ENCODE data around the gene CAB39.

The CAB39 gene

GRCh38 chr2:230748087-230748486 lies 35.4 kb downstream of the CAB39 start:
- in situ Hi-C loops (cut with HindIII; ENCODE audit: low sequenced_read_pairs), result no loop called here

GRCh38 chr2:230749111-230749510 lies 36.5 kb downstream of the CAB39 start:
- in situ Hi-C loops (cut with HindIII; ENCODE audit: low sequenced_read_pairs), result no loop called here

- in situ Hi-C loops (cut with HindIII; ENCODE audit: low sequenced_read_pairs), result no loop called here
Observed at GRCh38 chr2:230751062-230751461, 38.4 kb downstream of the CAB39 start.

GRCh38 chr2:230754200-230754599 lies 41.6 kb downstream of the CAB39 start:
- in situ Hi-C loops (cut with HindIII; ENCODE audit: low sequenced_read_pairs), result no loop called here

GRCh38 chr2:230757476-230757875 lies 44.8 kb downstream of the CAB39 start:
- in situ Hi-C loops (cut with HindIII; ENCODE audit: low sequenced_read_pairs), result no loop called here

GRCh38 chr2:230758566-230759480 lies 46.2 kb downstream of the CAB39 start:
- in situ Hi-C loops (cut with HindIII; ENCODE audit: low sequenced_read_pairs), result no loop called here

- in situ Hi-C loops (cut with HindIII; ENCODE audit: low sequenced_read_pairs), result loop anchor here (5.0 kb wide), 1 partner anchor 47 kb away; the partner anchor contains the start of gene CAB39
Observed at GRCh38 chr2:230759481-230760167, 47.0 kb downstream of the CAB39 start.

GRCh38 chr2:230761704-230762103 lies 49.1 kb downstream of the CAB39 start:
- in situ Hi-C loops (cut with HindIII; ENCODE audit: low sequenced_read_pairs), result loop anchor here (5.0 kb wide), 1 partner anchor 49 kb away; the partner anchor contains the start of gene CAB39

GRCh38 chr2:230762317-230762896 lies 49.8 kb downstream of the CAB39 start:
- in situ Hi-C loops (cut with HindIII; ENCODE audit: low sequenced_read_pairs), result loop anchor here (5.0 kb wide), 1 partner anchor 50 kb away; the partner anchor contains the start of gene CAB39

- in situ Hi-C loops (cut with HindIII; ENCODE audit: low sequenced_read_pairs), result loop anchor here (5.0 kb wide), 1 partner anchor 52 kb away; the partner anchor contains the start of gene CAB39
Observed at GRCh38 chr2:230764346-230764745, 51.7 kb downstream of the CAB39 start.

- in situ Hi-C loops (cut with HindIII; ENCODE audit: low sequenced_read_pairs), result no loop called here
Observed at GRCh38 chr2:230765611-230766300, 53.1 kb downstream of the CAB39 start.

GRCh38 chr2:230767862-230768388 lies 55.3 kb downstream of the CAB39 start:
- in situ Hi-C loops (cut with HindIII; ENCODE audit: low sequenced_read_pairs), result no loop called here

- in situ Hi-C loops (cut with HindIII; ENCODE audit: low sequenced_read_pairs), result no loop called here
Observed at GRCh38 chr2:230770804-230771203, 58.2 kb downstream of the CAB39 start.

- in situ Hi-C loops (cut with HindIII; ENCODE audit: low sequenced_read_pairs), result no loop called here
Observed at GRCh38 chr2:230772156-230772555, 59.5 kb downstream of the CAB39 start.

GRCh38 chr2:230773039-230773773 lies 60.6 kb downstream of the CAB39 start:
- in situ Hi-C loops (cut with HindIII; ENCODE audit: low sequenced_read_pairs), result no loop called here

GRCh38 chr2:230774348-230774951 lies 61.8 kb downstream of the CAB39 start:
- in situ Hi-C loops (cut with HindIII; ENCODE audit: low sequenced_read_pairs), result no loop called here

GRCh38 chr2:230775737-230776136 lies 63.1 kb downstream of the CAB39 start:
- in situ Hi-C loops (cut with HindIII; ENCODE audit: low sequenced_read_pairs), result no loop called here

GRCh38 chr2:230777721-230778120 lies 65.1 kb downstream of the CAB39 start:
- in situ Hi-C loops (cut with HindIII; ENCODE audit: low sequenced_read_pairs), result no loop called here

GRCh38 chr2:230778350-230779063 lies 65.9 kb downstream of the CAB39 start:
- in situ Hi-C loops (cut with HindIII; ENCODE audit: low sequenced_read_pairs), result no loop called here
